Parathyroid adenoma (tissue), 2 donors: ENCODE results near the gene B3GAT1.

Experiments used
- H2AFZ ChIP-seq: fragments of 300-600 bp; sonication (generic); one replicate; pipeline ENCODE4 v1.7.0; 2017; ENCODE audit warnings: antibody characterized with exemption, mild to moderate bottlenecking
- H3K27ac ChIP-seq: fragments of 300-600 bp; sonication (generic); one replicate; pipeline ENCODE4 v1.7.0; 2017
- H3K27me3 ChIP-seq: fragments of 300-600 bp; sonication (generic); one replicate; pipeline ENCODE4 v1.7.0; 2017; ENCODE audit warnings: low read length; ENCODE audit not compliant: control insufficient read depth, insufficient read depth
- H3K36me3 ChIP-seq: fragments of 300-600 bp; sonication (generic); one replicate; pipeline ENCODE4 v1.7.0; 2017; ENCODE audit warnings: low read length; ENCODE audit not compliant: control insufficient read depth, insufficient read depth
- H3K4me1 ChIP-seq: fragments of 300-600 bp; sonication (generic); one replicate; pipeline ENCODE4 v1.7.0; 2017; ENCODE audit warnings: control low read depth
- H3K4me2 ChIP-seq: fragments of 300-600 bp; sonication (generic); one replicate; pipeline ENCODE4 v1.7.0; 2017; ENCODE audit warnings: low read length
- H3K4me3 ChIP-seq: fragments of 300-600 bp; sonication (generic); one replicate; pipeline ENCODE4 v1.7.0; 2017; ENCODE audit warnings: low read depth, low read length
- H3K79me2 ChIP-seq: fragments of 300-600 bp; sonication (generic); one replicate; pipeline ENCODE4 v1.7.0; 2017; ENCODE audit warnings: control low read depth
- H3K9ac ChIP-seq: fragments of 300-600 bp; sonication (generic); one replicate; pipeline ENCODE4 v1.7.0; 2017; ENCODE audit warnings: mild to moderate bottlenecking
- H3K9me3 ChIP-seq: fragments of 300-600 bp; sonication (generic); one replicate; pipeline ENCODE4 v1.7.0; 2017; ENCODE audit warnings: low read length; ENCODE audit not compliant: control insufficient read depth
- TF ChIP-seq, protein P1 (sequence below): fragments of 300-600 bp; sonication (generic); IDR thresholded peaks from one replicate; pipeline ENCODE4 v1.7.0; 2017; ENCODE audit warnings: antibody characterized with exemption, mild to moderate bottlenecking
- donor health status: primary hyperparathyroidism.

The B3GAT1 gene

GRCh38 chr11:134413043-134413825 is 1.2 kb upstream of the B3GAT1 start:
- Histone ChIP-seq H3K9ac (no peak overlapping the region), H3K4me3 (no peak overlapping the region), H3K36me3 (no peaks in the 10 kb centered on the region), H3K27ac (no peak overlapping the region), H3K27me3 (peaks cover 3% of the 10 kb centered on the region), H2AFZ (peak overlapping the region; percentile 42), H3K79me2 (no peaks in the 10 kb centered on the region), H3K4me1 (no peaks in the 10 kb centered on the region), H3K4me2 (no peak overlapping the region), H3K9me3 (no peaks in the 10 kb centered on the region)
- TF ChIP-seq, protein P1, sequence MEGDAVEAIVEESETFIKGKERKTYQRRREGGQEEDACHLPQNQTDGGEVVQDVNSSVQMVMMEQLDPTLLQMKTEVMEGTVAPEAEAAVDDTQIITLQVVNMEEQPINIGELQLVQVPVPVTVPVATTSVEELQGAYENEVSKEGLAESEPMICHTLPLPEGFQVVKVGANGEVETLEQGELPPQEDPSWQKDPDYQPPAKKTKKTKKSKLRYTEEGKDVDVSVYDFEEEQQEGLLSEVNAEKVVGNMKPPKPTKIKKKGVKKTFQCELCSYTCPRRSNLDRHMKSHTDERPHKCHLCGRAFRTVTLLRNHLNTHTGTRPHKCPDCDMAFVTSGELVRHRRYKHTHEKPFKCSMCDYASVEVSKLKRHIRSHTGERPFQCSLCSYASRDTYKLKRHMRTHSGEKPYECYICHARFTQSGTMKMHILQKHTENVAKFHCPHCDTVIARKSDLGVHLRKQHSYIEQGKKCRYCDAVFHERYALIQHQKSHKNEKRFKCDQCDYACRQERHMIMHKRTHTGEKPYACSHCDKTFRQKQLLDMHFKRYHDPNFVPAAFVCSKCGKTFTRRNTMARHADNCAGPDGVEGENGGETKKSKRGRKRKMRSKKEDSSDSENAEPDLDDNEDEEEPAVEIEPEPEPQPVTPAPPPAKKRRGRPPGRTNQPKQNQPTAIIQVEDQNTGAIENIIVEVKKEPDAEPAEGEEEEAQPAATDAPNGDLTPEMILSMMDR, result no peak

GRCh38 chr11:134410766-134411165 is 1.3 kb downstream of the B3GAT1 start:
- Histone ChIP-seq H2AFZ (no peak overlapping the region), H3K9me3 (no peaks in the 10 kb centered on the region), H3K4me2 (no peak overlapping the region), H3K27me3 (peaks cover 3% of the 10 kb centered on the region), H3K79me2 (no peaks in the 10 kb centered on the region), H3K27ac (no peak overlapping the region), H3K4me3 (no peak overlapping the region), H3K36me3 (no peaks in the 10 kb centered on the region), H3K9ac (no peak overlapping the region), H3K4me1 (no peaks in the 10 kb centered on the region)
- TF ChIP-seq, protein P1, result no peak

GRCh38 chr11:134409552-134410429 is 2.3 kb downstream of the B3GAT1 start:
- Histone ChIP-seq H3K27me3 (peaks cover 3% of the 10 kb centered on the region), H3K4me3 (no peak overlapping the region), H2AFZ (no peak overlapping the region), H3K4me1 (no peaks in the 10 kb centered on the region), H3K4me2 (no peak overlapping the region), H3K79me2 (no peaks in the 10 kb centered on the region), H3K27ac (no peak overlapping the region), H3K9ac (no peak overlapping the region), H3K36me3 (no peaks in the 10 kb centered on the region), H3K9me3 (no peaks in the 10 kb centered on the region)
- TF ChIP-seq, protein P1, result no peak

GRCh38 chr11:134407923-134408322 is 4.1 kb downstream of the B3GAT1 start:
- H3K36me3 ChIP-seq, result no peaks in the 10 kb centered on the region
- no peak overlapping the region for H3K27ac ChIP-seq
- H3K4me1 ChIP-seq, result no peaks in the 10 kb centered on the region
- no peak overlapping the region for H3K9ac ChIP-seq
- no peaks in the 10 kb centered on the region for H3K79me2 ChIP-seq
- no peak overlapping the region for H3K4me2 ChIP-seq
- H2AFZ ChIP-seq, result no peak overlapping the region
- H3K27me3 ChIP-seq, result no peaks in the 10 kb centered on the region
- H3K9me3 ChIP-seq, result no peaks in the 10 kb centered on the region
- no peak overlapping the region for H3K4me3 ChIP-seq
- TF ChIP-seq, protein P1, result no peak
